Nephron progenitor cell (in vitro differentiated cells): ENCODE results near the gene DTX2.
"Not testable (repeated sequence)": the region's sequence is repeated elsewhere in the genome, so short reads cannot be mapped to it uniquely, and the experiment has no call there.

Experiments
- DNase-seq: peaks from one replicate; pipeline ENCODE4 v3.0.0; 2021
- H3K27ac Mint-ChIP-seq: 2 replicates; pipeline ENCODE4 v1.8.0; 2021; ENCODE audit warnings: mild to moderate bottlenecking, moderate library complexity, mixed read lengths
- H3K27me3 Mint-ChIP-seq: 2 replicates; pipeline ENCODE4 v1.8.0; 2021; ENCODE audit warnings: mild to moderate bottlenecking, low read depth, mixed read lengths; ENCODE audit not compliant: poor library complexity
- H3K36me3 Mint-ChIP-seq: 2 replicates; pipeline ENCODE4 v1.8.0; 2021; ENCODE audit warnings: low read depth, mixed read lengths
- H3K4me1 Mint-ChIP-seq: 2 replicates; pipeline ENCODE4 v1.8.0; 2021; ENCODE audit warnings: mixed read lengths
- H3K4me3 Mint-ChIP-seq: 2 replicates; pipeline ENCODE4 v1.8.0; 2021; ENCODE audit warnings: mild to moderate bottlenecking, moderate library complexity, mixed read lengths
- H3K9me3 Mint-ChIP-seq: 2 replicates; pipeline ENCODE4 v1.8.0; 2021; ENCODE audit warnings: mild to moderate bottlenecking, moderate library complexity, mixed read lengths
- CTCF ChIP-seq: fragments of 200-600 bp; sonication (generic); IDR thresholded peaks from 2 replicates; pipeline ENCODE4 v1.5.0; 2021; ENCODE audit warnings: antibody characterized with exemption

Gene DTX2

GRCh38 chr7:76461464-76462101, at the start of gene DTX2:
Gene DTX2 (plus strand): TSS chr7:76461709. CDS start chr7:76480510, 18,801 bp downstream.
- not testable (repeated sequence) for H3K27me3 Mint-ChIP-seq, H3K9me3 Mint-ChIP-seq, H3K4me1 Mint-ChIP-seq, H3K36me3 Mint-ChIP-seq, H3K27ac Mint-ChIP-seq
- peak; percentile 47 for DNase-seq
- H3K4me3 Mint-ChIP-seq: peak within 1 kb of the TSS; percentile 60

GRCh38 chr7:76412249-76412648, 49.3 kb upstream of the DTX2 start:
- Mint-ChIP-seq H3K36me3 (no peaks in the 10 kb centered on the region), H3K27ac (no peak overlapping the region), H3K4me3 (no peak overlapping the region), H3K27me3 (peaks cover 12% of the 10 kb centered on the region), H3K4me1 (peaks cover 27% of the 10 kb centered on the region), H3K9me3 (no peaks in the 10 kb centered on the region)
- DNase-seq: no peak
- no peak for TF ChIP-seq CTCF

GRCh38 chr7:76417654-76418310, 43.7 kb upstream of the DTX2 start:
- H3K36me3 Mint-ChIP-seq, H3K4me3 Mint-ChIP-seq, H3K4me1 Mint-ChIP-seq, H3K27ac Mint-ChIP-seq, DNase-seq, H3K9me3 Mint-ChIP-seq: not testable (repeated sequence)
- H3K27me3 Mint-ChIP-seq: peaks cover 20% of the 10 kb centered on the region

GRCh38 chr7:76421097-76421496, 40.4 kb upstream of the DTX2 start:
- not testable (repeated sequence) for H3K27ac Mint-ChIP-seq, H3K9me3 Mint-ChIP-seq, H3K36me3 Mint-ChIP-seq, H3K4me3 Mint-ChIP-seq, DNase-seq
- Mint-ChIP-seq H3K4me1 (peaks cover 23% of the 10 kb centered on the region), H3K27me3 (peaks cover 20% of the 10 kb centered on the region)

- no peaks in the 10 kb centered on the region for H3K9me3 Mint-ChIP-seq
- peak overlapping the region; percentile 78 for H3K27ac Mint-ChIP-seq
- peaks cover 20% of the 10 kb centered on the region for H3K27me3 Mint-ChIP-seq
- peaks cover 23% of the 10 kb centered on the region for H3K4me1 Mint-ChIP-seq
- no peaks in the 10 kb centered on the region for H3K36me3 Mint-ChIP-seq
- peak; percentile 34 for DNase-seq
- H3K4me3 Mint-ChIP-seq: peak overlapping the region; percentile 8
- no peak for TF ChIP-seq CTCF
Observed at GRCh38 chr7:76423666-76424412, 37.7 kb upstream of the DTX2 start.

- no peak for DNase-seq
- H3K4me3 Mint-ChIP-seq: peak within 1 kb of the TSS; percentile 8
- peak within 1 kb of the TSS; percentile 78 for H3K27ac Mint-ChIP-seq
- H3K27me3 Mint-ChIP-seq: peaks cover 17% of the 10 kb centered on the region
- no peaks in the 10 kb centered on the region for H3K36me3 Mint-ChIP-seq
- TF ChIP-seq CTCF: no peak
- H3K9me3 Mint-ChIP-seq: no peaks in the 10 kb centered on the region
- peaks cover 17% of the 10 kb centered on the region for H3K4me1 Mint-ChIP-seq
Observed at GRCh38 chr7:76424413-76425111, 36.9 kb upstream of the DTX2 start, which contains the start of gene ZP3. Gene ZP3 (plus strand): TSS chr7:76424950. CDS start chr7:76424965, 15 bp downstream.

- peaks cover 11% of the 10 kb centered on the region for H3K27me3 Mint-ChIP-seq
- peaks cover 17% of the 10 kb centered on the region for H3K4me1 Mint-ChIP-seq
- no peak for TF ChIP-seq CTCF
- peak overlapping the region; percentile 78 for H3K27ac Mint-ChIP-seq
- H3K9me3 Mint-ChIP-seq: no peaks in the 10 kb centered on the region
- no peak for DNase-seq
- no peaks in the 10 kb centered on the region for H3K36me3 Mint-ChIP-seq
- no peak overlapping the region for H3K4me3 Mint-ChIP-seq
Observed at GRCh38 chr7:76425156-76425555, 36.4 kb upstream of the DTX2 start.

GRCh38 chr7:76425558-76425957, 36.0 kb upstream of the DTX2 start:
- not testable (repeated sequence) for DNase-seq, H3K9me3 Mint-ChIP-seq, H3K4me3 Mint-ChIP-seq, H3K27me3 Mint-ChIP-seq, H3K36me3 Mint-ChIP-seq, H3K27ac Mint-ChIP-seq
- H3K4me1 Mint-ChIP-seq: peaks cover 17% of the 10 kb centered on the region
